Measurements from ENCODE around the gene GAL3ST3.

Gene GAL3ST3

DNA sequence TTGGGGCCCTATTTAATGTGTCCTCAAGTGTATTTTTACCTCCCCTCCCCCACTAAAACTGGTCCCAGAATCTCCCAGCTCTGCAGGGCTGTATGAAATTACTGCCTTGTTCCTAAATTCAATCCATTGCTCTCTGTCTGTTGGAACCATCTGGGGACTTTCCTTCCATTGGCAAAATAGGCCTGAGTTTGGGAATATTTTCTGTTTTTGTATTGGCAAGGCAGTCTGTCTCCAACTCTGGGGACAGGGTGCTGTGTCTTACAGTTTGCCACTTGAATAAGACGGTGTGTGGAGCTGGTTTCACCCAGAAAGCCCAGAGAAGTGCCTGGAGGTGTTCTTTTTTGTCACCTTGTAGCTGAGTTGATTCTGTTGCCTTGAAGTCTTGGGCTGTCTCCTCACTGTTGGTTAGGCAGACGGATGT lies 22.4 kb upstream of the GAL3ST3 start:
- DNase-seq (no peak), ATAC-seq (ENCODE audit: insufficient read depth, low read depth) (no peak)
- Histone ChIP-seq H2AFZ (ENCODE audit: low read depth, low read length) (0 out of 2 replicates have a peak overlapping the region, but pooled peaks have one; percentile 82), H3K4me3 (ENCODE audit: low read depth in 1 of 2, low read length in 2 of 2) (peak overlapping the region; percentile 77 to 90; a peak in 3 of 4 replicates), H4K20me1 (ENCODE audit: insufficient read depth, low read length) (peaks cover 15% of the 10 kb centered on the region; the same call in 1 of the 2 replicates), H3K9me3 (ENCODE audit: insufficient read depth, low read length, severe bottlenecking) (no peaks in the 10 kb centered on the region), H3K9ac (ENCODE audit: low read depth, low read length) (peak overlapping the region; percentile 84), H3K4me1 (ENCODE audit: insufficient read depth, low read length) (peaks cover 27% of the 10 kb centered on the region), H3K27ac (ENCODE audit: low read length) (peak overlapping the region; percentile 29; the same call in 1 of the 2 replicates), H3K27me3 (ENCODE audit: insufficient read depth, low read length, poor library complexity) (no peaks in the 10 kb centered on the region), H3K36me3 (ENCODE audit: insufficient read depth, low read length) (peaks cover 46% of the 10 kb centered on the region), H3K4me2 (ENCODE audit: insufficient read depth, low read length) (peak overlapping the region; percentile 89), H3K79me2 (ENCODE audit: insufficient read depth, low read length) (peaks cover 27% of the 10 kb centered on the region)
- TF ChIP-seq, protein P1, sequence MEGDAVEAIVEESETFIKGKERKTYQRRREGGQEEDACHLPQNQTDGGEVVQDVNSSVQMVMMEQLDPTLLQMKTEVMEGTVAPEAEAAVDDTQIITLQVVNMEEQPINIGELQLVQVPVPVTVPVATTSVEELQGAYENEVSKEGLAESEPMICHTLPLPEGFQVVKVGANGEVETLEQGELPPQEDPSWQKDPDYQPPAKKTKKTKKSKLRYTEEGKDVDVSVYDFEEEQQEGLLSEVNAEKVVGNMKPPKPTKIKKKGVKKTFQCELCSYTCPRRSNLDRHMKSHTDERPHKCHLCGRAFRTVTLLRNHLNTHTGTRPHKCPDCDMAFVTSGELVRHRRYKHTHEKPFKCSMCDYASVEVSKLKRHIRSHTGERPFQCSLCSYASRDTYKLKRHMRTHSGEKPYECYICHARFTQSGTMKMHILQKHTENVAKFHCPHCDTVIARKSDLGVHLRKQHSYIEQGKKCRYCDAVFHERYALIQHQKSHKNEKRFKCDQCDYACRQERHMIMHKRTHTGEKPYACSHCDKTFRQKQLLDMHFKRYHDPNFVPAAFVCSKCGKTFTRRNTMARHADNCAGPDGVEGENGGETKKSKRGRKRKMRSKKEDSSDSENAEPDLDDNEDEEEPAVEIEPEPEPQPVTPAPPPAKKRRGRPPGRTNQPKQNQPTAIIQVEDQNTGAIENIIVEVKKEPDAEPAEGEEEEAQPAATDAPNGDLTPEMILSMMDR (IDR thresholded peaks at IDR 0.05; ENCODE audit: borderline replicate concordance, extremely low read depth, low read length, poor library complexity, severe bottlenecking): no peak
- TF ChIP-seq EZH2 (IDR thresholded peaks at IDR 0.05; ENCODE audit: borderline replicate concordance, low read depth, low read length, severe bottlenecking): no peak

DNA sequence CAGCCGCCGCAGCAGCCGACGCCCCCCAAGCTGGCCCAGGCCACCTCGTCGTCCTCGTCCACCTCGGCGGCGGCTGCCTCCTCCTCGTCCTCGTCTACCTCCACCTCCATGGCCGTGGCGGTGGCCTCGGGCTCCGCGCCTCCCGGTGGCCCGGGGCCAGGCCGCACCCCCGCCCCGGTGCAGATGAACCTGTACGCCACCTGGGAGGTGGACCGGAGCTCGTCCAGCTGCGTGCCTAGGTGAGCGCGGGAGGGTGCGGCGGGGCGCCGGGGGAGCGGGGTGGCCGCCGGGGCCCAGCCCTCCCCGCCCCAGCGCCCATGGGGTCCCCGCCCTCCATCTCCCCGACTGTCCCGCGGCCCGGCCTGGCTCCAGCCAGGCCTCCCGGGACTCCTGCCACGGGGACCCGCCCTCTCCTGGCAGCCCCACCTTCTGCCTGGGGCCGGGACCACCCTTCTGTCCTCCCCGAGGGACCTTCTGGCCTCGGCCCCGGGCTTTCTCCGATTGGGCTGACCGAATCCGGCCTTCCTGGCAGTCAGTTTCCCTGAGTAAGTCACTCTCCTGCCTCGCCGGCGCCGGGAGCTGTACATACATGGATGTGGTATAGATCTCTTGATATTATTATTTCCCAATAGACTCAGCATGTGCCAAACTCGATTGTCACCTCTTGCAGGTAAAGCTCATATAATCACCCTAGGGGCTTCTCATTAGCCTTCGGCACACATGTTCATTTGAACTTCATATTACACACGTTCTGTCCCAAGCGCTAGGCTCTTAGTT lies 21.8 kb upstream of the GAL3ST3 start:
- no peak for DNase-seq
- Histone ChIP-seq H3K9ac (ENCODE audit: low read depth, low read length) (peak overlapping the region; percentile 84), H3K36me3 (ENCODE audit: insufficient read depth, low read length) (peaks cover 52% of the 10 kb centered on the region), H4K20me1 (ENCODE audit: insufficient read depth, low read length) (peaks cover 17% of the 10 kb centered on the region; the same call in 1 of the 2 replicates), H3K9me3 (ENCODE audit: insufficient read depth, low read length, severe bottlenecking) (no peaks in the 10 kb centered on the region), H3K27me3 (ENCODE audit: insufficient read depth, low read length, poor library complexity) (no peaks in the 10 kb centered on the region), H3K4me1 (ENCODE audit: insufficient read depth, low read length) (peaks cover 27% of the 10 kb centered on the region), H2AFZ (ENCODE audit: low read depth, low read length) (peak overlapping the region; percentile 82), H3K79me2 (ENCODE audit: insufficient read depth, low read length) (peaks cover 29% of the 10 kb centered on the region), H3K27ac (ENCODE audit: low read length) (peak overlapping the region; percentile 45; the same call in 1 of the 2 replicates), H3K4me3 (ENCODE audit: low read depth in 1 of 2, low read length in 2 of 2) (peak overlapping the region; percentile 77 to 90), H3K4me2 (ENCODE audit: insufficient read depth, low read length) (peak overlapping the region; percentile 89)
- TF ChIP-seq EZH2 (IDR thresholded peaks at IDR 0.05; ENCODE audit: borderline replicate concordance, low read depth, low read length, severe bottlenecking): no peak
- TF ChIP-seq, protein P1 (IDR thresholded peaks at IDR 0.05; ENCODE audit: borderline replicate concordance, extremely low read depth, low read length, poor library complexity, severe bottlenecking): no peak
- ATAC-seq (ENCODE audit: insufficient read depth, low read depth): peak; percentile 8; the same call in 2 of the 3 replicates

DNA sequence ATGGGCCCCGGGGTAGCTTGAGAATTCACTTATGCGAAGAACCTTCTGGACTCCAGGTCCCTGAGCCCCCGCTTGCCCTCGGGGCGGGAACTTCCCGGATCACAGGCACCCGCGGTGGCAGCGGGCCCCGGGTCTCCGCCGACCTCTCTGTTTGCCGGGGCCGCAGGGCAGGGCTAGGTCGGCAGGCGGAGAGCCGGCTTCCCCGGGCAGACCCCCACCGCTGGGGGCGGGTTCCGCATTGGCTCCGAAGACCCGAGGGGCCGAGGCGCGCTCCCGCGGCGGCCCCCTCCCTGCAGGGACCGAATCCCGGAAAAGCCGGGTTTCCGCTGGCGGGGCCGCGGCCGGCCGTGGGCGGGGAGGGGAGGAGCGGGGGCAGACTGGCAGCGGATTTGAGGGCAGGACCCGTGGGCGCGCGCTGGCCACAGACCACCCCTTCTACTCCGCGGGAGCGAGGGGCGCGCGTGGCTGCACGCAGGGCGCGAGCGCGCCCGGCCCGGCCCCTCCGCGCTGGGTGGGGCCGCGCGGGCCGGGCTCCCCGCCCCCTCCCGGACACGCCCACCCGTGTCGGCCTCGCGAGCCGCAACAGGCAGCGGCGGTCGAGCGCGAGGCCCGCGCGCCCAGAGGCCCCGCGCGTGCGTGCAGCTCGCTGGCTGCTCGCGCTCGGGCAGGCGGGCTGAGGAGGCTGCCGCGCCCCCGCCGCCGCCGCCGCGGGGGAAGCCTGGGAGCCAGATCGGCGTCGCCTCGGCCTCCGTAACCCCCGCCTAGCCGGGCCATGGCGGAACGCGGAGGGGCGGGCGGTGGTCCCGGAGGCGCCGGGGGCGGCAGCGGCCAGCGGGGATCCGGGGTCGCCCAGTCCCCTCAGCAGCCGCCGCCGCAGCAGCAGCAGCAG lies 21.0 kb upstream of the GAL3ST3 start, which contains the start of gene PACS1:
Gene PACS1, plus strand, starts transcription at position 558 of the 889 bp plus-strand sequence. Its CDS starts 215 bp downstream, at position 773.
- Histone ChIP-seq H4K20me1 (ENCODE audit: insufficient read depth, low read length) (peaks cover 17% of the 10 kb centered on the region; the same call in 1 of the 2 replicates), H3K36me3 (ENCODE audit: insufficient read depth, low read length) (peaks cover 60% of the 10 kb centered on the region), H3K4me3 (ENCODE audit: low read depth in 1 of 2, low read length in 2 of 2) (peak within 1 kb of the TSS; percentile 77 to 90), H3K27me3 (ENCODE audit: insufficient read depth, low read length, poor library complexity) (no peaks in the 10 kb centered on the region), H2AFZ (ENCODE audit: low read depth, low read length) (peak within 1 kb of the TSS; percentile 82), H3K27ac (ENCODE audit: low read length) (peak within 1 kb of the TSS; percentile 61), H3K4me1 (ENCODE audit: insufficient read depth, low read length) (peaks cover 27% of the 10 kb centered on the region), H3K79me2 (ENCODE audit: insufficient read depth, low read length) (peaks cover 29% of the 10 kb centered on the region), H3K9ac (ENCODE audit: low read depth, low read length) (peak within 1 kb of the TSS; percentile 84), H3K9me3 (ENCODE audit: insufficient read depth, low read length, severe bottlenecking) (no peaks in the 10 kb centered on the region), H3K4me2 (ENCODE audit: insufficient read depth, low read length) (peak within 1 kb of the TSS; percentile 89)
- DNase-seq: peak; percentile 84
- TF ChIP-seq, protein P1 (IDR thresholded peaks at IDR 0.05; ENCODE audit: borderline replicate concordance, extremely low read depth, low read length, poor library complexity, severe bottlenecking): no peak
- no peak for TF ChIP-seq EZH2 (IDR thresholded peaks at IDR 0.05; ENCODE audit: borderline replicate concordance, low read depth, low read length, severe bottlenecking)
- ATAC-seq (ENCODE audit: insufficient read depth, low read depth): peak; percentile 71

Measured in DND-41 (cell line).